ENCODE results near the gene RBM4B.

- TF ChIP-seq EP300 (IDR thresholded peaks at IDR 0.05) (no peak), POLR2AphosphoS5 (IDR thresholded peaks at IDR 0.05) (no peak), POLR2A (IDR thresholded peaks at IDR 0.05) (no peak)
- TF ChIP-seq, protein P1, sequence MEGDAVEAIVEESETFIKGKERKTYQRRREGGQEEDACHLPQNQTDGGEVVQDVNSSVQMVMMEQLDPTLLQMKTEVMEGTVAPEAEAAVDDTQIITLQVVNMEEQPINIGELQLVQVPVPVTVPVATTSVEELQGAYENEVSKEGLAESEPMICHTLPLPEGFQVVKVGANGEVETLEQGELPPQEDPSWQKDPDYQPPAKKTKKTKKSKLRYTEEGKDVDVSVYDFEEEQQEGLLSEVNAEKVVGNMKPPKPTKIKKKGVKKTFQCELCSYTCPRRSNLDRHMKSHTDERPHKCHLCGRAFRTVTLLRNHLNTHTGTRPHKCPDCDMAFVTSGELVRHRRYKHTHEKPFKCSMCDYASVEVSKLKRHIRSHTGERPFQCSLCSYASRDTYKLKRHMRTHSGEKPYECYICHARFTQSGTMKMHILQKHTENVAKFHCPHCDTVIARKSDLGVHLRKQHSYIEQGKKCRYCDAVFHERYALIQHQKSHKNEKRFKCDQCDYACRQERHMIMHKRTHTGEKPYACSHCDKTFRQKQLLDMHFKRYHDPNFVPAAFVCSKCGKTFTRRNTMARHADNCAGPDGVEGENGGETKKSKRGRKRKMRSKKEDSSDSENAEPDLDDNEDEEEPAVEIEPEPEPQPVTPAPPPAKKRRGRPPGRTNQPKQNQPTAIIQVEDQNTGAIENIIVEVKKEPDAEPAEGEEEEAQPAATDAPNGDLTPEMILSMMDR (IDR thresholded peaks at IDR 0.05) = no peak
These were observed 25.0 kb downstream of the RBM4B start for GRCh38 chr11:66652651-66653050.

Data from upper lobe of left lung (tissue), 4 donors.